Neuron (in vitro differentiated cells): ENCODE measurements around the gene MTHFD1.
"Not testable (repeated sequence)": the region's sequence is repeated elsewhere in the genome, so short reads cannot be mapped to it uniquely, and the experiment has no call there.

ENCODE experiments used
- H2AFZ ChIP-seq: one replicate; pipeline ENCODE4 v1.6.1; 2013; ENCODE audit warnings: low read depth, mild to moderate bottlenecking, inconsistent platforms, low read length, moderate library complexity
- H3K27me3 ChIP-seq: one replicate; pipeline ENCODE4 v1.6.1; 2013; ENCODE audit warnings: low read length; ENCODE audit not compliant: insufficient read depth
- H3K36me3 ChIP-seq: one replicate; pipeline ENCODE4 v1.6.1; 2013; ENCODE audit warnings: low read length; ENCODE audit not compliant: insufficient read depth
- H3K4me1 ChIP-seq: one replicate; pipeline ENCODE4 v1.6.1; 2013; ENCODE audit warnings: low read length; ENCODE audit not compliant: insufficient read depth
- H3K4me3 ChIP-seq: 2 replicates; pipeline ENCODE4 v1.5.1; 2013; ENCODE audit warnings: mild to moderate bottlenecking, low read length, moderate library complexity
- H3K9me3 ChIP-seq: one replicate; pipeline ENCODE4 v1.6.1; 2013; ENCODE audit warnings: low read length

MTHFD1 gene

DNA sequence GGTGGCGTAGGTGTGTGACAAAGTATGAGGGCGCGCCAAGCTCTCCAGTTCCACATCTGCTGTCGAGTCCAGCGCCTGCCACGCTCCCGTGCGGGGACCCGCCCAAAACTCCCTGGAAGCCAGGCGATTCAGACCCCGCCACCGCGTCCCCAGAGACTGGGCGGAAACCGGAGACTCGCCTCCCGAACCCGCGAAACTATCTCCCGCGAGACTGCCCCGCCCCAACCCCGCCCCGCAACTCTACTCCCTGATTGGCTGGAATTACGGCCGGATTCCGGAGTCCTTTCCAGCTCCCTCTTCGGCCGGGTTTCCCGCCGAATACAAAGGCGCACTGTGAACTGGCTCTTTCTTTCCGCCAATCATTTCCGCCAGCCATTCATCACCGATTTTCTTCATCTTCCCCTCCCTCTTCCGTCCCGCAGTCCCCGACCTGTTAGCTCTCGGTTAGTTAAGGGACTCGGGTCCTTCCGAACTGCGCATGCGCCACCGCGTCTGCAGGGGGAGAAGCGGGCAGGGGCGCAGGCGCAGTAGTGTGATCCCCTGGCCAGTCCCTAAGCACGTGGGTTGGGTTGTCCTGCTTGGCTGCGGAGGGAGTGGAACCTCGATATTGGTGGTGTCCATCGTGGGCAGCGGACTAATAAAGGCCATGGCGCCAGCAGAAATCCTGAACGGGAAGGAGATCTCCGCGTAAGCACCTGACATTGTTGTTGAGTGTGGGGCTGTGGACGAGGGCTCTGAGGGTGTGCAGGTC, at the start of gene MTHFD1:
Gene MTHFD1 (plus strand): TSS at position 572 of the 751 bp plus-strand sequence. CDS start 75 bp downstream, at position 647.
- peaks cover 6% of the 10 kb centered on the region for H3K4me1 ChIP-seq
- peaks cover 5% of the 10 kb centered on the region for H3K36me3 ChIP-seq
- peak within 1 kb of the TSS; percentile 75 for H3K4me3 ChIP-seq
- no peaks in the 10 kb centered on the region for H3K27me3 ChIP-seq
- no peaks in the 10 kb centered on the region for H3K9me3 ChIP-seq
- H2AFZ ChIP-seq, result peak within 1 kb of the TSS; percentile 82

DNA sequence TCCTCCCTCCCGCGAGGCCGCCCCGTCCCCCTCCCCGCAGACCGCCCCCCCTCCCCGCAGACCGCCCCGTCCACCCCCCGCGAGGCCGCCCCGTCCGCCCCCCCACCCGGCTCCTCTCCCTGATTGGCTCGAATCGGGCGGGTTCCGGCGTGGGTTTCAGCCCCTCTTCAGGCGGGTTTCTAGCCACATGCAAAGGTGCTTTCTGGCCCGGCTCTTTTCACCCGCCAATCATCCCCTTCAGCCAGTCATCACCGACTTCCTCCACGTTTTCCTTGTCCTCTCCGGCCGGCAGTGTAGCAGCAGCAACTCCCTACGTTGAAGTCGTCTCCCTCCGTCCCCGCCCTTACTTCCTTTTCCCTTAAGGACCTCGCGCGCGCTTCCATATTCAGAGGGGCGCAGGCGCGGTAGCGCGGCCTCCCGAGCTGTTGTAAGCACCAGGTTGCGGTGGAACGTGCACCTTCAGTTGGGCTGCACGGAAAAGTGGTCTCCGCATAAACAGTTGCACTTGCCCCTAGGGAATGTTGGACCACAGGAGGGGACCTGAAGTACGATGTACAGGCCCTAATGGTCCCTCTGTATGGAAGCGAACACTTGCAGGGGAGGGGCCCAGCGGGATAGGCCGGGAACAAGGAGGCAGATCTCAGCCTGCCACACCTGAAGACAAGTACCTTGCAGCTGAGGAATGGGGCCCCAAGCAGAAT, 49.4 kb upstream of the MTHFD1 start:
- peaks cover 13% of the 10 kb centered on the region for H3K4me1 ChIP-seq
- H3K36me3 ChIP-seq, result no peaks in the 10 kb centered on the region
- H3K27me3 ChIP-seq, result no peaks in the 10 kb centered on the region
- peak overlapping the region; percentile 78 for H2AFZ ChIP-seq
- peaks cover 3% of the 10 kb centered on the region for H3K9me3 ChIP-seq
- peak overlapping the region; percentile 82 for H3K4me3 ChIP-seq

DNA sequence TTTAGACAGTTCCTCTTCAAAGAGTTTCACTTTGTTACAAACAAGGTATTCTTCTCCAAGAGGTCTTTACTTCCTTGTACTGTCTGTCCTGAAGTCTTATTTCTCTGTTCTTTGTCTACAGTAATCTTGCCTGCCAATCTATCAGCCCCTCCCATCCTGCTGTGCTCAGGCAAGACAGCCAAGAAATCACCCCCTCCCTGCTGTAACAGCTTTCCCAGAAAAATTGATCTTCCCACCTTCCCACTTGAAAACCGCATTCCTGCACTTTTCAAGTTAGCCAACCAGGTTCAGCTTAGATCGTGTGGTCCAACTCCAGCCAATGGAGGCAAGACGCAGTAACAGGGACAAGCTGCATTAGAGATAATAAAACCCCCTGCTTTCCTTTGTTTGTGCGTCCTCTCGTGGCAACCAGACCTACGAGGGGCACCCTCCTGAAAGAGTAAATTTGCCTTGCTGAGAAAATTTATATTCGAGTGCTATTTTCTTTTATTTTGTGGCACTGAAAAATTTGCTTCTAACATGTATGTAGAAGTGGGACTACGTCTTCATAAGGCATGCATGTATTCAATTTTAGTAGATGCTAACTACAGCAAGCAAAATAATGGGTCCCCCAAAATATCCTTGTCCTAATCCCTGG, 47.5 kb upstream of the MTHFD1 start:
- no peaks in the 10 kb centered on the region for H3K36me3 ChIP-seq
- H3K9me3 ChIP-seq, result peaks cover 3% of the 10 kb centered on the region
- H2AFZ ChIP-seq, result no peak overlapping the region
- no peaks in the 10 kb centered on the region for H3K27me3 ChIP-seq
- peaks cover 13% of the 10 kb centered on the region for H3K4me1 ChIP-seq
- H3K4me3 ChIP-seq, result no peak overlapping the region

DNA sequence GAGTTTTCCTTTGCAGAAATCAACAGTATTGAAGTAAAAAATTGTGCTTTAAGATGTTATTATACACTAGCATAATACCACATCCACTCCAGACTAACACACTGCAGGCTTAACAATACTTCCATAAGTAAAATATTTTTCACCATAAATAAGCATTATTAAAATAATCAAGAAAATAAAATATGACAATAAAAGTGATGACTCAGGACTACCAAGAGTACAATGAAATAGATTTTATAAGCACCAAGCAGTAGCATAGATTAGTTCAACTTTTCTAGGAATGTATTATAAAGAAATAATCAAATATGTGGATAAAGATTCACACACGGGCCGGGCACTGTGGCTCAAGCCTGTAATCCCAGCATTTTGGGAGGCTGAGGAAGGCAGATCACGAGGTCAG, 40.4 kb upstream of the MTHFD1 start:
- Histone ChIP-seq H3K9me3 (no peaks in the 10 kb centered on the region), H3K27me3 (no peaks in the 10 kb centered on the region), H3K4me1 (no peaks in the 10 kb centered on the region), H3K4me3 (no peak overlapping the region), H2AFZ (no peak overlapping the region), H3K36me3 (no peaks in the 10 kb centered on the region)

DNA sequence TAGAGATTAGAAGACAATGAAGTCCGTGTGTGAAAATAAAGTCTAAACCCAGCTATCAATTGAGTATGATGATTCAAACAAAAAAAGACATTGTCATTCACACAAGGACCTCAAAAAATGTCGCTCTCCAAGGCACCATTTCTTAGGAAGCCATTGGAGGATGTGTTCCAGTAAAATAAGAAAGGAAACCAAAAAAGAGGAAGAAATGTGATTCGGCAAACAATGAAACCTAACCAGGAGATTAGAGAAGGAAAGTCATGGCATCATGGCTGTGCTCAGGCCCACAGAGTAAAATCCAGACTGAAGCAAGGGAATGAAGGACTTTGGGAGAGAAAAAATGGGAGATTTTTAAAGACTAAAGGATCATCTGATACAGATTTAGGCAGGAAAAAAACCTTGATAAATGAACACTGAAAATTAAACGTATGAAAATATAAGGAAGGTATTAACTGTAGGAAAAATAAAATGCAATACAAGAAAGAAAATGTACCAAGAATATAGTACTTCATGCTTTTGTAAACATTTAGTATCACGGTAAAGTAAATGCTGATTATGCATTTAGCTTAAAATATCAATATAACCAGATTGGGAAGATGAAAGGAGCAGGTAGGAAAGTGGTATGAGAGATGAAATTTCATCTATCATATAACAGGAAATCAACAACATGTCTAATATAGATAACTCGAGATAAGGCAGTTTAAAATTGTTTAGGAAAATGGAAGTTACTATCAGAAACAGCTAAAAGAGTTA, 38.2 kb upstream of the MTHFD1 start:
- Histone ChIP-seq H3K27me3 (no peaks in the 10 kb centered on the region), H3K4me3 (no peak overlapping the region), H3K9me3 (no peaks in the 10 kb centered on the region), H3K36me3 (no peaks in the 10 kb centered on the region), H2AFZ (no peak overlapping the region), H3K4me1 (no peaks in the 10 kb centered on the region)

DNA sequence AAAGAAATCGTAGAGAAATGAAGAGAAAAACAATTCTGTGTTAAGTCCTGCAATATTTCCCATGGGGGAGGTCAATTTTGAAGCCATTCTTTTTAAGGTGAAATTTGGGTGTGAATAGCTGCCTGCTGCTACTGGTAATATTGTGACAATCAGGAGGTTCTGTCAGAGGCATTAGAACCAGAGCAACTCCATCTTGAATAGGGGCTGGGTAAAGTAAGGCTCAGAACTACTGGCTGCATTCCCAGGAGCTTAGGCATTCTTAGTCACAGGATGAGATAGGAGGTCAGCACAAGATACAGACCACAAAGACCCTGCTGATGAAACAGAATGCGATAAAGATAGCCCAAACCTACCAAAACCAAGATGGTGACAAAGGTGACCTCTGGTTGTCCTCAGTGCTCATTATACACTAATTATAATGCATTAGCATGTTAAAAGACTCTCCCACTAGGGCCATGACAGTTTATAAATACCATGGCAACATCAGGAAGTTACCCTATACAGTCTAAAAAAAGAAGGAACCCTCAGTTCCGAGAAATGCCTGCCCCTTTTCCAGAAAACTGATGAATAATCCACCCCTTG, 24.8 kb upstream of the MTHFD1 start:
- Histone ChIP-seq H3K4me3 (no peak overlapping the region), H3K27me3 (no peaks in the 10 kb centered on the region), H3K9me3 (no peaks in the 10 kb centered on the region), H3K36me3 (no peaks in the 10 kb centered on the region), H3K4me1 (peaks cover 2% of the 10 kb centered on the region), H2AFZ (no peak overlapping the region)

DNA sequence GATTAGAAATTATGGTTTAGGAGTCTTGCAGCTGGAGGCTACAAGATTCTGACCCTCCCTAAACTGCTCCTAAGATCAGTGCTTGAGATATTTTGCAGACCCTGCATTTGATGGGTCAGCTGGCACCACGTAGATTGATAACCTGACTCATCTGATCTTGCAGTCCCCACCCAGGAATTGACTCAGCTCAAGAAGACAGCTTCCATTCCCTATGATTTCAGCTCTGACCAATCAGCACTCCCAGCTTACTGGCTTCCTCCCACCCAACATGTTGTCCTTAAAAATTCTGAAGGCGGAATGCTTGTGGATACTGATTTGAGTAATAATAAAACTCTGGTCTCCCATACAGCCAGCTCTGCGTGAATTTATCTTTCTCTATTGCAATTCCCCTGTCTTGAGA, 23.2 kb upstream of the MTHFD1 start:
- Histone ChIP-seq H3K27me3 (no peaks in the 10 kb centered on the region), H3K4me1 (peaks cover 2% of the 10 kb centered on the region), H3K4me3 (no peak overlapping the region), H2AFZ (no peak overlapping the region), H3K9me3 (no peaks in the 10 kb centered on the region), H3K36me3 (no peaks in the 10 kb centered on the region)

DNA sequence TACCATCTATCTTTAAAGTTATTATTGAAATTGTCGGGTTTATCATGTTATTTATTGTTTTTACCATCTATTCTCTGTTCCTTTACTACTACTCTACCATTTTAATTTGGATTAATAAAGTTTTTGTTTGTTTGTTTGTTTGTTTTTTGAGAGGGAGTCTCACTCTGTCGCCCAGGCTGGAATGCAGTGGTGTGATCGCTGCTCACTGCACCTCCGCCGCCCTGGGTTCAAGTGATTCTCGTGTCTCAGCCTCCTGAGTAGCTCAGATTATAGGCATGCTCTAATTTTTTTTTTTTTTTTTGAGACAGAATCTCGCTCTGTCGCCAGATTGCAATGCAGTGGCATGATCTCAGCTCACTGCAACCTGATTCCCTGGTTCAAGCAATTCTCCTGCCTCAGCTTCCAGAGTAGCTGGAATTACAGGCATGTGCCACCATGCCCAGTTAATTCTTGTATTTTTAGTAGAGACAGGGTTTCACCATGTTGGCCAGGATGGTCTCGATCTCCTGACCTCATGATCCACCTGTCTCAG, 22.7 kb upstream of the MTHFD1 start:
- not testable (repeated sequence) for H3K27me3 ChIP-seq, H3K4me3 ChIP-seq, H2AFZ ChIP-seq, H3K4me1 ChIP-seq, H3K9me3 ChIP-seq, H3K36me3 ChIP-seq

DNA sequence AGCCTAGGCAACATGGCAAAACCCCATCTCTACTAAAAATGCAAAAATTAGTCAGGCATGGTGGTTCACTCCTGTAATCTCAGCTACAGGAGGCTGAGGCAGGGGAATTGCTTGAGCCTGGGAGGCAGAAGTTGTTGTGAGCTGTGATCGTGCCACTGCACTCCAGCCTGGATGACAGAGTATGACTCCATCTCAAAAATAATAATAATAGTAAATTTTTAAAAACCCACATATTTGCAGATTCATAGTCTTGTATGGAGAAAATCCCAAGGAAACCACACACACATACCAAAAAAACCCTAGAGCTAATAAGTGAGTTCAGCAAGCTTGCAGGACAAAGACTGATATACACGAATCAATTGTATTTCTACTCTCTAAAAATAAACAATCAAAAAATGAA, 19.0 kb upstream of the MTHFD1 start:
- no peak overlapping the region for H3K4me3 ChIP-seq
- H3K27me3 ChIP-seq, result no peaks in the 10 kb centered on the region
- H2AFZ ChIP-seq, result no peak overlapping the region
- no peaks in the 10 kb centered on the region for H3K4me1 ChIP-seq
- no peaks in the 10 kb centered on the region for H3K36me3 ChIP-seq
- no peaks in the 10 kb centered on the region for H3K9me3 ChIP-seq

DNA sequence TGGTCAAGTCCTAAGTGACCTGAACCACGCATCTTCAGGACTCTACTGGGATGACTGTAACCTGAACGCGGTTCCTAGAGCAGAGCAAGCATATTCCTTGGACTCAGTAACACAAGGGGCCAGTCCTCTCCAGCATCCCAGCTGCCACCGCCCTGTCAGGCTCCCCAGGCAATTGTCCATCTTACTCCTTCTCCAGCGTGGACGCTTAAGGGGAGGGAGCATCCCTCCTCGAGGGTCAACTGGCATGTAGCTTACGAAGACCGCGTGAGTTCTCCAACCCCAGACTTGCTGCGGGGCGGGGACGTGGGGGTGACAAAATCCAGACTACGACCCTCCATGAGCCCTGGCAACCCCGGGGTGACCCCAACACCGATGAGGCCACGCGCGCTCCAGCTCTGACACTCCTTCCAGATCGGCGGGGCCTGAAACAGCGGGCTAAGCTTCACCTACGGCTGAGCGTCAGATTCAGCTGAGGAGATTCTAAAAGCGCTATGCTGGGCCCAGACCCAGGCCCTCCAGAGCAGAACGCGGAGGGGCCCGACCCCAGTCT, 846 bp upstream of the MTHFD1 start:
- Histone ChIP-seq H2AFZ (peak overlapping the region; percentile 60), H3K36me3 (peaks cover 5% of the 10 kb centered on the region), H3K27me3 (no peaks in the 10 kb centered on the region), H3K4me3 (peak overlapping the region; percentile 75), H3K9me3 (no peaks in the 10 kb centered on the region), H3K4me1 (peaks cover 6% of the 10 kb centered on the region)

DNA sequence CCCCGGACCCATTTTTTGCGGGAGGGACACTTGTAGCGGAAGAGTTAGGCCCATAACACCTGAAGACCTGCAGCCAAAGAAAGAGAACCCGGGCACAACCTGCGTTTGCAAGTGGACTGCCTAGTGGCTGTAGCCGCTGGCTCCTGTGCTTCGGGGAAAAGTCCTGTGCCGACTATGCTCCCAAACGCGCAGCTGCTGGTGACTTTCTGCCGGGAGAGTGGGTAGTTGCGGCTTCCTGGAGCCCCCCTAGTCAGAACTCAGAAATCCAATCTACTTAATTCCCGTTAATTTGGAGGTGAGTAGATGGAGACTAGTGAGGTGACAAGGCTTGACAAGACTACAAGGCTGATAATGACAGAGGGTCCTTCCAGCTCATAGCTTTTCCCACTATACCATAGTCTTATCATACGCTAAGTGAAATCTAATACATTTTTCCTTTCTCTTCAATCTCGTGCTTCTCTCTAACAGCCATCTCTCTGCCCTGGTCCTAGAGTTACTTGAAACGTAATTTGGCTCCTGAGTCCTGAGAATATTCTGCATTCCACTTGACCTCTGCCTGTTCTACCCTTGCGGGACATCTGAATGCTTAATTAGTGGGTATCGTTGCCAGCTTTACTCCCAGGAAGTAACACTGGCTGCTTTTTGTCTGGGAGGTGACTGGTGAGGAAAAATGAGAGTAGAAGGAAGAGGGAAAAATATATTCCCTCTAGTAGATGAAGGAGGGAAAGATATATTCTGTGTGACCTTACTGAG, 556 bp downstream of the MTHFD1 start:
- Histone ChIP-seq H3K27me3 (no peaks in the 10 kb centered on the region), H3K36me3 (peaks cover 5% of the 10 kb centered on the region), H3K4me3 (peak overlapping the region; percentile 75)

More for the DNA sequence above, 556 bp downstream of the MTHFD1 start:
- peaks cover 6% of the 10 kb centered on the region for H3K4me1 ChIP-seq
- H3K9me3 ChIP-seq, result no peaks in the 10 kb centered on the region
- peak overlapping the region; percentile 82 for H2AFZ ChIP-seq
